ENCODE data around the gene EI24. TPM values are rescaled to one million over a fixed set of nuclear protein-coding genes. Genes with fewer than 3 reads are reported as not detected.

EI24 gene
- total and polyA plus RNA-seq, 9 of the 15 experiments (the other 6 are each of a cell fraction or from before 2014, with no cell fraction given): 50.4 to 260 (median 168) TPM

DNA sequence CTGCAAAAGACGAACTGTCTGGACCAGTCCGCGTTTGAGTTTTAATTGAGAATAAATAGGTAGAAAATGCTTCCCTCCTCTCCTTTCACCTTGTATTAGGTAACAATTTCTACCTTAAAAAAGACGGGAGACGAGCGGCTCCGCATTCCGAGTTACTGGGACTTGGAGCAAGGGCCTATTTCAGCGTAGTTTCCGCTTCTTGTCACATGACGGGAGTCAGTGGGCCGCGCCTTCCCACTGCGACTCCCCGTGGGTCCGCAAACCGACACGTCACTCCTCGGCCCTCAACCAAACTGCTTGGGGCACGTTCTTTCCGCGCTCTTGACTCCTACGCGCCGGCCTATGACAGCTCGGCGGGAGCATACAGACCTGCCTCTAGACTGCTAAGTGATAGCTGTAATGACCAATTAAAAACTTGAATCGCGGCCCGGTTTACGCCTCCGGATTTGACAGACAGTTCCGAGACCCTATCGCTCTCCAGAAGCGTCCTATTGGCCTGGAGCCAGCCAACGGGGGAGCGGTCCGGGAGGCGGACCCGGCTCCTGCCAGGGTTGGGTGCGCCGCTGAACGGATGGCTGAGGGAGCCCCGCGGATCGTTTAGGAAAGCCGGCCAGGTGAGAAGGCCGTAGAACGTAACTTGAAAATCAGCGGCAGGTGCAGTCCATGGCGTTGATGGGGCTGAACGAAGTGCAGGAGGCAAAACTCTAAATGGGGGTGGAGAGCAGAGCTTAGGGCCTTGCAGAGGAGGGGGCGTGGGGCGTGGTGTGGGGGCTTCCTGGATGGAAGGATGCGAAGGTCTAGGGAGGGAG, 23.2 kb downstream of the EI24 start, which contains the start of gene STT3A (continued):
- TF ChIP-seq HDAC6 (IDR thresholded peaks at IDR 0.05; ENCODE audit: low read depth, low read length) (no peak), POLR3G (IDR thresholded peaks at IDR 0.05; ENCODE audit: extremely low read depth, insufficient read length, insufficient replicate concordance) (no peak), ILF3 (IDR thresholded peaks at IDR 0.05; ENCODE audit: borderline replicate concordance) (no peak), STAG1 (CRISPR knock-in tag; IDR thresholded peaks at IDR 0.05; ENCODE audit: borderline replicate concordance) (no peak), HDAC8 (tag; IDR thresholded peaks at IDR 0.05) (no peak), MAFG (tag; conservative IDR thresholded peaks at IDR 0.05) (no peak), CC2D1A (IDR thresholded peaks at IDR 0.05) (peak; percentile 99), MBD2 (IDR thresholded peaks at IDR 0.05; ENCODE audit: borderline replicate concordance, low read depth) (peak; percentile 99), JUND (IDR thresholded peaks at IDR 0.05; ENCODE audit: borderline replicate concordance, low read depth, low read length) (peak; percentile 76; the same call in 1 of the 2 replicates), JUND (tag; IDR thresholded peaks at IDR 0.05; ENCODE audit: borderline replicate concordance, low read depth, low read length) (no peak; the same call in 2 of the 3 replicates), NCOA2 (IDR thresholded peaks at IDR 0.05; ENCODE audit: partially characterized antibody in 2 of 2) (no peak), PYGO2 (tag; IDR thresholded peaks at IDR 0.05) (no peak), NUFIP1 (IDR thresholded peaks at IDR 0.05; ENCODE audit: partially characterized antibody) (no peak), TEAD4 (IDR thresholded peaks at IDR 0.05; ENCODE audit: low read length) (0 out of 2 replicates have a peak, but pooled peaks have one; percentile 2), TEAD4 (CRISPR knock-in tag; IDR thresholded peaks at IDR 0.05; ENCODE audit: borderline replicate concordance) (no peak), KLF16 (IDR thresholded peaks at IDR 0.05) (no peak), CBX8 (IDR thresholded peaks at IDR 0.05; ENCODE audit: borderline replicate concordance, extremely low read depth, low read depth, low read length, poor library complexity, severe bottlenecking) (no peak), ZC3H8 (IDR thresholded peaks at IDR 0.05) (no peak), ZNF184 (CRISPR knock-in tag; IDR thresholded peaks at IDR 0.05) (no peak), TEAD1 (CRISPR knock-in tag; IDR thresholded peaks at IDR 0.05) (peak in 1 of 2 experiments; percentile 94; a peak in 2 of 4 replicates), NR1H2 (CRISPR knock-in tag; IDR thresholded peaks at IDR 0.05) (0 out of 2 replicates have a peak, but pooled peaks have one; percentile 18), BCOR (IDR thresholded peaks at IDR 0.05) (no peak; the same call in 1 of the 2 replicates), ZBTB17 (CRISPR knock-in tag; IDR thresholded peaks at IDR 0.05) (no peak)
- TF ChIP-seq, protein P1, sequence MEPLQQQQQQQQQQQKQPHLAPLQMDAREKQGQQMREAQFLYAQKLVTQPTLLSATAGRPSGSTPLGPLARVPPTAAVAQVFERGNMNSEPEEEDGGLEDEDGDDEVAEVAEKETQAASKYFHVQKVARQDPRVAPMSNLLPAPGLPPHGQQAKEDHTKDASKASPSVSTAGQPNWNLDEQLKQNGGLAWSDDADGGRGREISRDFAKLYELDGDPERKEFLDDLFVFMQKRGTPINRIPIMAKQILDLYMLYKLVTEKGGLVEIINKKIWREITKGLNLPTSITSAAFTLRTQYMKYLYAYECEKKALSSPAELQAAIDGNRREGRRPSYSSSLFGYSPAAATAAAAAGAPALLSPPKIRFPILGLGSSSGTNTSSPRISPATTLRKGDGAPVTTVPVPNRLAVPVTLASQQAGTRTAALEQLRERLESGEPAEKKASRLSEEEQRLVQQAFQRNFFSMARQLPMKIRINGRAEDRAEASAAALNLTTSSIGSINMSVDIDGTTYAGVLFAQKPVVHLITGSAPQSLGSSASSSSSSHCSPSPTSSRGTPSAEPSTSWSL (CRISPR knock-in tag; IDR thresholded peaks at IDR 0.05; ENCODE audit: borderline replicate concordance): no peak
- TF ChIP-seq, protein P2, sequence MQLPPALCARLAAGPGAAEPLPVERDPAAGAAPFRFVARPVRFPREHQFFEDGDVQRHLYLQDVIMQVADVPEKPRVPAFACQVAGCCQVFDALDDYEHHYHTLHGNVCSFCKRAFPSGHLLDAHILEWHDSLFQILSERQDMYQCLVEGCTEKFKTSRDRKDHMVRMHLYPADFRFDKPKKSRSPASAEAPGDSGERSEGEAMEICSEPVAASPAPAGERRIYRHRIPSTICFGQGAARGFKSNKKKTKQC (CRISPR knock-in tag; IDR thresholded peaks at IDR 0.05): no peak; the same call in 1 of the 2 replicates
- TF ChIP-seq, protein P3, sequence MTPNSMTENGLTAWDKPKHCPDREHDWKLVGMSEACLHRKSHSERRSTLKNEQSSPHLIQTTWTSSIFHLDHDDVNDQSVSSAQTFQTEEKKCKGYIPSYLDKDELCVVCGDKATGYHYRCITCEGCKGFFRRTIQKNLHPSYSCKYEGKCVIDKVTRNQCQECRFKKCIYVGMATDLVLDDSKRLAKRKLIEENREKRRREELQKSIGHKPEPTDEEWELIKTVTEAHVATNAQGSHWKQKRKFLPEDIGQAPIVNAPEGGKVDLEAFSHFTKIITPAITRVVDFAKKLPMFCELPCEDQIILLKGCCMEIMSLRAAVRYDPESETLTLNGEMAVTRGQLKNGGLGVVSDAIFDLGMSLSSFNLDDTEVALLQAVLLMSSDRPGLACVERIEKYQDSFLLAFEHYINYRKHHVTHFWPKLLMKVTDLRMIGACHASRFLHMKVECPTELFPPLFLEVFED (CRISPR knock-in tag; conservative IDR thresholded peaks at IDR 0.05): no peak
